HuH-7.5 (cell line): ENCODE measurements around the gene RNF112.

Experiments used
- DNase-seq: peaks from one replicate; pipeline ENCODE4 v3.0.0; 2011; ENCODE audit warnings: low spot score

RNF112 gene

DNA sequence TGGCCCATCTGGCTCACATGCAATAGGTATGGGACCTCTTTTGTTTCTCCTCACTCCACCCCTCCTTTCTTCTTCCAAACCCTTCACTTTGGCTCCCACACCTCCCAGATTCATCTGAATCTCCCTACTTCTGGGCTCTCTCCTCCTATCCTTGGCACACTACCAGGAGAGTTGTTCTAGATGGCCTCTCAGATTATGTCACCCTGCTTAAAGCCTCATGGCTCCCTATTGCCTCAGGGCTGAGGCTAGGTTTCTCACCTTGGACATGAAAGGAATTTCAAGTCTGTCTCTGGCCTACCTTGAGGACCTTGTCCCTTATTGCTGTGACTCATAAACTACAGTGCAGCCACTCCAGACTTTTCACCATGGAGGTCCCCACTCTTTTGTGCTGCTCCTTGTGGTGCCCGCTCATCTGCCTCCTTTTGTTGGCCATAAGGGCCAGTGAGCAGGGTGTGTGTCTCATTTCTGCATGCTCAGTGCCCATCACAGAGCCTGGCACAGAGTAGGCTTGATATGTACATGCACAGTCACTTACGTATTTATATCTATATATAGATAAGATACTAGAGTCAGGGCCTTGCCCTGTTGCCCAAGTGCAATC lies 23.0 kb upstream of the RNF112 start:
- DNase-seq, result no peak

DNA sequence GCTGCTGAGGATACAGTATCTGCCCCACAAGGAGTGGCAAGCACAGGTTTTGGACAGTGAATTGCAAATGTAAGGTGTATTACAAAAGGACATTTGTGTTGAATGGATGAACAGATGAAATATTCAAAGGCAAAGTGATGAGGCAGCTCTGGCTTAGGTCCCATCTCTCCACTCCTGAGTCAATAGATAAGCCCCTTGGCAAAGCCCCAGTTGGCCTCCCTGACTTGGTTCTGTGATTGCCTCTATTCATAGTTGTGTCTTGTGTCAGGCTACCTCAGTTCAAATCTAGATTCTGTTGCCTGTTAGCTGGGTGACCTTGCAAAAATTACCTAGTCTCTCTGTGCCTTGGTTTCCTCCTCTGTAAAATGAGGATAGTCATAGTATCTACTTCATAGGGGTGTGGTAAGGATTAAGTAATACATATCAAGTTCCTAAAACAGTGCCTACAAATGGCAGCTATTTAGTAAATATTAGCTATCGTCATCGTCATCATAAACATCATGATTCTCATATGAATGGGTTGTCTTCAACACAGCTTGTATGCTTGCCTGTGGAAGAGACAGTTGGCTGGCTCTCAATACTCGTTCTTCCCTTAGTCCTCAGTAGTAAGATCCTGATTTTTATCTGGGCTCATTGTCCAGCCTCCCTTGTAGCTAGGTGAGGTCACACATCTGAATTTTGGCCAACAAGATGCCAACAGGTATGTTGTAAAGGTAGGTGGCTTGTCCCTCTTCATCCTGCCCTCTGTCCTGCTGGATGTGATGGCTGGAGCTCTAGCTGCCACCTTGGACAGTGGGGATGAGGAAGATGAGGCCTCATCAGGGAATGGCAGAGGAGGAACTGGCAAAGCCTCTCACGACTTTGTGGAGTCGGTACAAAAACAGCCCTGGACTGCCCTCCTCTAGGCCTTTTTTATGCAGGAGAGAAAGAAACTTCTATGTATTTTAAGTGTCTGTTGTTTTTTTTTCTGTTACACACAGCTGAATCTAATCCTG lies 21.9 kb upstream of the RNF112 start:
- DNase-seq, result no peak

DNA sequence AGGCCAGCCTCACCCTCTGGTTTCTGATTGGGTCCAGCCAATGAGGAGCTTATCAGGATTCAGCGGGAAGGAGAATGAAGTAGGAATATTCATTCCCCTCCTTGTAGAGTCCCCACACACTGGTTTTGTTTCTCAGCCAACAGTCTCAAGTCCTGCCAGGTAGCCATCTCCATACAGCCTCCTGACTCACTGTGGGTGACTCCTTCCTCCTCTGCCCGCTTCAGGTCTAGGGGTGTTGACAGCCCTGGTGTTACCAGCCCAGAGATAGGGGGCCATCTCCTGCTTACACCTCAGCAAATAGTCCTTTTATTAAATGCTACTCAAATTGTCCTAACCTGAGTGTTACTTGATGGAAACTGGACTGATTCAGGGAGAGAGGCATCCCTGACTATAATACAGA lies 20.1 kb upstream of the RNF112 start:
- no peak for DNase-seq

DNA sequence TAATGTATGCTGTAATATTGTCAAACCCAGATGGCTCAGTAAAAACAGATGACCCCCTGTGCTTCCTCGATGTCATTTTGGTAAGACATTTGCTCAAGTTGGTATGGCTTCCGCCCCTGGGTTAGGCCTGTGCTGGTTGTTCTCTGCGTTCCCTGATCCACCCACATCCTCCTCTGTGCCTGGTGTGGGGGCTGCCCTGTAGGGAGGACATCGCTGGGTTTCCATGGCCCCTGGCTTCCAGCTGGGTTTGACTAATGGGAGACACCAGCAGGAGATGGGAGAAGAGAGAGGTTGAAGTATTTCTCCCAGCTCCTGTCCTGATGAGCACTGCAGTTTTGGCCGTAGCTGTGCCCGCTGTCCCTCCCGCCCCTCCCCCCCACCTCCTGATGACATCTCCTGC lies 19.6 kb upstream of the RNF112 start:
- no peak for DNase-seq

DNA sequence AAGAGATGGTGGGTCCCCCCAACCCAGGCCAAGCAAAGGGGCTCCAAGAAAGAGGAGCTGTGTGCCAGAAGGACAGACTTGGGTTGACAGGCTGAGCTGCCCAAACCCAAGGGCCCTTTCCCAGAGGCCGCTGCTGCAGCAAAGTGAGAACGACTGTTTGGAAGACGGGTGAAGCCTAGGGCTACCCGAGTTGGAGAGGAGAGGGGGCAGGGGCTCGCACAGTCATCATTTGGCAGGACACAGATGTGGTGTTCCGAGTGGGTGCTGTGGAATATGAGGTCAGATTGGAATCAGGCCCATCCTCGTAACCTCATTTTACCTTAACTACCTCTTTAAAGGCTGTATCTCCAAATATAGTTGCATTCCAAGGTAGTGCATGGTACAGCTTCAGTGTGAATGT lies 18.7 kb upstream of the RNF112 start:
- no peak for DNase-seq

DNA sequence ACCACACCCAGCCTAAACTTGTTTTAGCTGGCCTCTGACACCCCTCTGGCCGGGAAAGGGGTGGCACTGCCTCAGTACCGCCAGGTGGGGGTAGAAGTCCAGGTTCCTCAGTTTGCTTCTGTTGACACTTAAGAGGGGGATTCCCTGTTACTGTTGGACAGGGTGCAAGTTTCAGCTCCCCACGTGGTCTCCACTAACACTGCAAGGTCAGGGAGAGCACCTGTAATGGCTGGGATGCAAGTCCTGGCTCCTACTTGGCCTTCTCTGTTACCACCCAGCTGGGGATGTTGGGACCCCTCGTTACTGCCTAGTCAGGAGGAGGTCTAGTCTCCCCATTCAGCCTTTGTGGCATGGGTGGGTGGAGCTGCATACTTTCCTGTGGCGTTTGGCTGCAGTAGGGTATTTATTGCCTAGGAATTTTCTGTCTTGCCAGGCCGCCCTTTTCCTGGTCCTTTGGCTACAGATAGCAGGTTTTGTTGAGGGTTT lies 13.4 kb upstream of the RNF112 start:
- DNase-seq, result no peak

DNA sequence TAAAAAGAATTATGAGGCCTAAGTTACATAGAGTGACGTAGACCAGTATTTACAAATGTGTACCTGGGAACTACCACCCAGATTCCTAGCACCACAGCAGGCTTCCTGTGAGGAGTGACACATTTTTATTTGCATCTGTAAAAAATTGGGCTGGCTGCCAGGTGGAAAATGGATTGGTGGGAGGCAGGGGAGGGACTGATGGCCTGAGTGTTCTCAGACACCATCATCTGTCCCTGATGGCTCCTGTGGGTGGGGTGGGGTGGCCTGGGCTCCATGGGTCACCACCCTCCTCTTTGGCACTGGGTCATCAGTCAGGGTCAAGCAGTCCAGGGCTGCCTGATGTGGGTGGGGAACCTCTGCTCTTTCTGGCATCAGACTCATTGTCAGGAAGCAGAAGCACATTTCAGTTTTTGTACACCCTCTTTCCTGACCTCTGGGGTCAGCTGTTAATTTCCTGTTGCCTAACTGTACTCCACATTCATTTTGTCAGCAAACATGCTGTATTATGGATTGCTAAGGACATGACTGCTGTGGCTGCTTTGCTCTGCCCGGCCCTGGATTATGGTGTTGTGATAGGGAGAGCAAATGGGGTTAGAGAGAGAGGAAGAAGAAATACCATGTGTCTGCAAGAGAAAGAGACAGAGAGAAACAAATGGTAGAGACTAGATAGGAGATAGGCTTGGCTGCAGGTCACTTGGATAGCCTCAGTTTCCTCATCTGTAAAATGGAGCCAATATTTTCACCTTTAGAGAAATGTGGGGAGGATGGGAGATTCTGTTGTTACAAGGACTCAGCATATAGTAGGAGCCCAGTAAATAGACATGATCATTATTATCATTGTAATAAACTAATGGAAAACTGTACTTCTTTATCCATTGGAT lies 12.5 kb upstream of the RNF112 start:
- DNase-seq, result no peak

DNA sequence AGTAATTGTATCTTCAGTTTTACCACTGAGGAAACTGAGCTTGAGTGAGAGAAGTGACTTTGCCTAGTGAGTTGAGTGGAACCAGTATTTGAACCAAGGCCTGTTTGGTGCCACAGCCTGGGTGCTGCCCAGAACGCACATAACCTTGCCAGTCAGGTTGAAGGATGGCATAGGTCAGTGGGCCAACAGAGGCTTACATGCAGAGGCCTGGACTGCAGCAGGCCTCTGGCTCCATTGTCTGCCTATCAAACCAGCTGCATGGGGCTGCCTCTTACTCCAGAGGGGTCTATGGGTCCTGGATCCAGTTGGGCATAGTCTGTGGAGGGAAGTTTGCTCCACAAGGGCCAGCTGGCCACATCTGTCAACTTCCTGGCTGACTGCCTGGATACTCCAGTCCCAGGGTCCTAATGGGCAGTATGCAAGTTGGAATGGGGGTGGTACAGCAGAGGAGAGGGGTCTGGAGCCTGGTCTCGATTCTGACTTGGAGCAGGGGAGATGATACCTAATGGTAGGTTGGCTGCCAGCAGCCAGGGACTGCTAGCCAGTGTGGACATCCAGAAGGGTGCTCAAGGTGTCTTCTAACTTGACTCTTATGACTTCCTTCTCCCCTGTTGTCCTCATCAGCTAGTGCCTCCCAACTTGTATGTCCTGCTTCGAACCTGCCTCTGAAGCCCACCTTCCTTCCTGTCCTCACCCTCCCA lies 11.1 kb upstream of the RNF112 start:
- no peak for DNase-seq

DNA sequence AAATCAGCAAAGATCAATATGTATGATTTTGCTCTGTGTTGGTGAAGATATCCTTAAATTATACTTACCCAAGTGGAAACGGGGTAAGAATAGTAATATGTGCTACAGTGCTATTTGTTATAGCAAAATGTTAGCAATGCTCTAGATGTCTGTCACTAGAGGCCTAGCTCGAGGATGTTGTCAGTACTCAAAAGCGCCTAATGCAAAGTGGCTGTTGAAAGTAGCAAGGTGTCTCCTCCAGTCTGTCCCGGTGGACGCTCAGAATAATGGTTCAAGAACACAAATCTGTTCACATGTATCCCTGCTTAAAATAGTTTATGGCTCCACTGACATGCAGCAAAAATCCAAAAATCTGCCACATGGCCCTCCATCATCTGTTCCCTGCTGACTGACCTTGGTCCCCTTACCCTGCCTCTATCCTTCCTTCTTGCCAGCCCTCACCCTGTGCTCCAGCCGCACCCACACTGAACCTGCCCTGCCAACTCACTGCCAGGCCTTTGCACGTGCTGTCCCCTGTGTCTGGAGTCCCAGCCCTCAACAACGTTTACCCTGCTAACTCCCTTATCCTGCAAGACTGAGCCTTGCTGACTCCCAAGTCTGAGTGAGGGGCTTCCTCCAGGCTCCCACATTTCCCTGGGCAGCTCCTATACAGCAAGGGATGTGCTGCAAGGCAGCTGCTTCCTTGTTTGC lies 9.6 kb upstream of the RNF112 start:
- DNase-seq, result no peak

DNA sequence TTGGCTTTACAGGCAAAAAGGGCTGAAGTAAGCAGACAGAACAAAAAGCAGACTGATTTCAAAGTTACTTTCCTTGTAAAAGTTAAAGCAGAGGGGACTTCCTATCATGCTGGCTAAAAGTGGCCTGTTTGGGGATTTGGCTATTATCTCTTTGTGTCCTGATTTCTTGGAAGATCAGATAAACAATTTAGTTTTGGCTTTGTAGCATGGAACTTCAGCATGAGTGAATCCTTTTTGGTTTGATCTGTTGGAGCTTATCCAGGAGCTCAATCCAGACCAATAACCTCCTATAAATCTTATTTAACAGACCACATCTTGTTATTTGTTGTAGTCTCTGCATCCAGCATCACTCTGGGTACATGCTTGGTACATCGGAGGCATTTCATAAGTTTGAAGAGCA lies 8.9 kb upstream of the RNF112 start:
- DNase-seq, result no peak

DNA sequence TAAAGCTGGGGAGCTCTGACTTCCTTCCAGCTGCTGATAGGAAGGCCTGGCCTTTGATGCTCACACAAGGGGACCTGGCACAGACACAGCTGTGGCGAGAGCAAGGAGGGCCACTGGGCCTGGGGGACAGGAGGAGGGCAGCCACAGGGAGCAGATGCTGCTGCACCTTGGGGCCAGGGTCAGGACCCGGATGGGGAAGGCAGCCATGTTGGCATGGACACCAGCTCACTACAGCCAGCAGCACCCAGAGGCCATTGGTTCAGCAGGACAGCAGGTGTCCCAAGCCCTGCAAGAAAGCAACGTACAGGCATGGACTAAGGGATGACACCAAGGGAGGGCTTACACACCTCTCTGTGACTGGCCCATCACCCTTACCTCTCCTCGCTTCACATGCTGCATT lies 8.0 kb upstream of the RNF112 start:
- no peak for DNase-seq

DNA sequence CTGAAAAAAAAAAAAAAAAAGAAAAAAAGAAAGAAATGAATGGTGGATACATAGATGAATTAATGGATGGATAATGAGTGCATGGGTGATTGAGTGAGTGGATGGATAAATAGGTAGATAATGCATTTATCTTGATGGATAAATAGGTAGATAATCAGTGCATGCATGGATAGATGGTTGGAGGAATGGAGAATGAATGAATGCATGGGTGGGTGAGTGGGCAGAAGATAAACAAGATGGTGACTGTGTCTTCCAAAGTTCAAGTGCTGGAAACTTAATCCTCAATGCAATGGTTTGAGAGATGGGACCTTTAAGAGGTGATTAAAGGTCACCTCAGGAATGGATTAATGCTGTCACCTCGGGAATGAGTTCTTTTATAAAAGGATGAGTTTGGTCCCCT lies 6.8 kb upstream of the RNF112 start:
- DNase-seq, result no peak

DNA sequence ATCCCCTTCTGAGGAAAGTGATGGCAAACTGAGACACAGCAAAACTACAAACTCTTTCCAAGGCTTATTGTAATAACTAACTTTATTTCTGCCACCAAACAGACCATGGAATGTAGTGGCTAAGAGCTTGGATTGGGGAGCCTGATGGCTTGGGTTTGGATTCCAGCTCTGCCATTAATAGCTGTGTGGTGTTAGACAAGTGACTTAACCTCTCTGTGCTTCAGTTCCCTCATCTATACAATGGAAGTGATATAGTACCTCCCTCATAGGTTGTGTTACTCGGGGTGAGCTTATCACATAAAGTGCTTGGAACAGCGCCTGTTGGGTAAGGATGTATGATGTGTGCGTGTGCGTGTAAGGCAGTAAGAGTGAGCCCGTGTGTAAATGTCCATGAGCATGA lies 5.9 kb upstream of the RNF112 start:
- DNase-seq, result no peak

DNA sequence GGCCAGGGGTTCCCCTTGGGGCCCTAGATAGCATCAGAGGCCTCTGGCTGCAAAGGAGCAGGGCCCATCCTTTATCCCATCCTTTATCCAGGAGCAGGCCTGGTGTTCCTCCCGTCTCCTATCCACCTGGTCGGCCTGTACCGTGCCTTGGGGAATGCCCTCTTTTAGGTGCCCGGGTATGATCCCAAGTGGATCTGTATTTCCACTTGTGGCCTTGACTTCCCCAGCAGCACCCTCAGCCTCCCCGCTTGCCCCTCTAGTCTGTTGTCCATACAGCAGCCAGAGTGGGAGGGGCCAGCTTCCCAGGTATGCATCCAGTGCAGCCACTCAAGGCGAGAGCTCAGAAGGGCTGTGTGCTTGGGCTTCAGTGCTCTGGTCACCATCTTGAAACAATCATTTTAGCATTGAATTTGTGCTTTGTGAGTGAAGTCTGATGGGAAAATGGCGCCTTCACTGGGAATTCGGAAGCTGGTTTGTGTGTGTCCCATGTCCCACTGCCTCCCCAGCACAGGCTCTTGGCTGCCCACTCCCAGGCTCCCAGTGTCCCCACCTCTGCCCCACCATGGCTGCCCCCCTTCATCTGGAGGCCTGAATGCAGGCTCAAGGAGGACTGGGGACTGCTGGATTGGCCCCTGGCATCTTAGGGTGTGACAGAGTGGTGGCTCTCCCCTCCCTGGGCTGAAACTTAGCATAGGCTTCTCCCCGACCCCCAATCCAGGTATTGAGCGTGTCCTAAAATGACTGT lies 3.3 kb upstream of the RNF112 start:
- DNase-seq, result no peak

DNA sequence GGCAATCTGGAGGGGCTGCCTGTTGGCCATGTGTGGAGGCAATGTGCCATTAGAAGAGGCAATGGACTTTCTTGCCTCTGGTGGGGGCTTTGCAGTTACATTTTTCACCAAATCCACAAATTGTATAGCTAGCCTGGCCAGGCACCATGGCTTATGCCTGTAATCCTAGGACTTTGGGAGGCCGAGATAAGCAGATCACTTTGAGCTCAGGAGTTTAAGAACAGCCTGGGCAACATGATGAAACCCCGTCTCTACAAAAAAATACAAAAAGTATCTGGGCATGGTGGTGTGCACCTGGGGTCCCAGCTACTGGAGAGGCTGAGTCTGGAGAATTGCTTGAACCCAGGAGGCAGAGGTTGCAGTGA lies 2.7 kb upstream of the RNF112 start:
- no peak for DNase-seq

DNA sequence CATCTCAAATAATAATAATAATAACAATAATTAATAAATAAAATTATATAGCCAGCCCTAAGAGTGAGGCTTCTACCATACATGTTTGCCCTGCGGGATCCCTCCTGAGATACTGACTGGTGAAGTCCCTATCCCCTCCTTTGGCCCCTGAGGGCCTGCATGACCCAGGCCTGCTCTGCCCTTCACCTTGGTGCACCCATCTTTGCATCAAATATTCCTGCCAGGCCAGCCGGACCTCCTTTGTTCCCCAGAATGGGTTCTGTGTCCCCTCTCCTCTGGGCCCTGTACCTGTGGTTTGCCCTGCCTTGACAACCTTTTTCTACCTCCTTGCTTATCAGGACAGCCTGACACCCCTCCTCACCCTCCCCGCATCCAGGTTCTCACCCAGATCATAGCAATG lies 2.0 kb upstream of the RNF112 start:
- DNase-seq, result no peak

DNA sequence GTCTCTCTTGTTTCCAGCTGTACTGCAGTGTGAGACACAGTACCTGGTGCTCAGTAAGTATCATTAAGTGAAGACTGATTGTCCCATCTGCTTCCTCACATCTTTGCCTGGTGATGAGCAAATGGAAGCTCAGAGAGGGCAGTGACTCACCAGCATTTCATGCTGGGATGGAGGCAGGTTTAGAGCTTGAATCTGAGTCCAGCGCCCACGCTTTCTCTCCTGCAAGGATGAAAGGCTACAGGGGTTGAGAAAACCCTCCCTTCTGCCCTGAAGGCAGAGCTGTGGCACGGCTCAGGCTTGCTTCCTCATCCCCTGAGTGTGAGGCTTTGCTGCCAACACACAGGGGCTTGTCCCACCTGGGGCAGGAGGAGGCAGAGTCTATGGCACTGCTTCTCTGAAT lies 1.5 kb upstream of the RNF112 start:
- DNase-seq, result no peak

DNA sequence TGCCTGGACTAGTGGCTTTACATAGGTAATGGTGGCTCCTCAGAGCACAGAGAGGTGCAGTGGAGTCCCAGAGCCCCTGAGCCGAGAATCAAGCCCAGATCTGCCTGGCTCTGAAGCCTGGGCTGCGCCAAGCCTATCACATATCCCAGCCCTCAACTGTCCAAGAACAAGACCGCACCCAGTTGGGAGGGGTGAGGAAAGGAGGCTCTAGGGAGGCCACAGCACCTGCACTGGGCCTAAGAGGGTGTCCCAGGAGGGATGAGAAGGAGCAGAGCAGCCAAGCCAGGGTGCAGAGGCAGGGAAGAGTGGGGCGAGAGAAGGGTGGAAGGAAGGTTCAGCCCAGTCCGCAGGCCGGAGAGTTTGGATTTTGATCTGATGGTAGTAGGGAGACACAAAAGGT lies 941 bp upstream of the RNF112 start:
- no peak for DNase-seq

DNA sequence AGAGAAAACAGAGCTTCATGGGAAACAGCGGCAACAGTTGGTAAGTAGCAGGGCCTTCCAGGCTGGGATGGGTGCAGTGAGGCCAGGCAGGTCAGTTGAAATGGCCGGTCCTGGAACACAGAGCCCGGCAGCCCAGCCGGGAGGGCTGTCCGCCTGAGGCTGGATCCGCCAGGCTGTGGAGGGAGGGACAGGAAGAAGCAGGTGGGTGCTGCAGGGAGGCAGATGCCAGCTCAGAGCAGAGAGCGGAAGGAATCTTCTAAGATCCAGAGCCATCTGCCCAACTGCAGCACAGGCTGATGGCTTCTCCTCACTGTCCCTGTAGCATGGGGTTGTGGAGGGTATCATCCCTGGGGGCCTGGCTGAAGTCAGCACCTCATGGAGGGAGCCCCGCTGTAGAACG lies 599 bp downstream of the RNF112 start:
- DNase-seq, result no peak

DNA sequence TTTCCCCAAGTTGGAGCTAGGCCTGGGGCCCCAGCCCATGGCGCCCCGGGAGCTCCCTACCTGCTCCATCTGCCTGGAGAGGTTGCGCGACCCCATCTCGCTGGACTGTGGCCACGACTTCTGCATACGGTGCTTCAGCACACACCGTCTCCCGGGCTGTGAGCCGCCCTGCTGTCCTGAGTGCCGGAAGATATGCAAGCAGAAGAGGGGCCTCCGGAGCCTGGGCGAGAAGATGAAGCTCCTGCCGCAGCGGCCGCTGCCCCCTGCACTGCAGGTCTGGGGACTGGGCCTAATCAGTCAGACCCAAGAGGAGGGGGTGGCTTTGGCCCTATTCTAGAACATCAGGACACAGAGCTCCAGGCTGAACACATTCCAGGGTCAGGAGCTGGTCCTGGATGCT lies 1.5 kb downstream of the RNF112 start:
- DNase-seq, result no peak

DNA sequence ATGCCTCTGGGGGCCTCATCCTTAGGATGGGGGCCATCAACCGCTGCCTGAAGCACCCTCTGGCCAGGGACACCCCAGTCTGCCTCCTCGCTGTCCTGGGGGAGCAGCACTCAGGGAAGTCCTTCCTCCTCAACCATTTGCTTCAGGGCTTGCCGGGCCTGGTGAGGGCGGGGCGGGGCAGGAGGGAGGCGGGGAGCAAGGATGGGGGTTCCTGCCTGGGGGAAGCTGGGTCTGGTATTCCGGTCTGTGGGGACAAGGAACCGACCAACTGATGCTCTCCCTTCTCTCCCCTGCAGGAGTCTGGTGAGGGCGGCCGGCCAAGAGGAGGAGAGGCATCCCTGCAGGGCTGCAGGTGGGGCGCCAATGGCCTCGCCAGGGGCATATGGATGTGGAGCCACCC lies 2.0 kb downstream of the RNF112 start:
- no peak for DNase-seq
